ENCODE measurements around the gene ATP2B2. TPM values are rescaled to one million over a fixed set of nuclear protein-coding genes. Genes with fewer than 3 reads are reported as not detected.

Gene ATP2B2
- total RNA-seq, 1 experiment from 2014 or later = not detected

- TF ChIP-seq ZFX (IDR thresholded peaks at IDR 0.05) = no peak
- TF ChIP-seq FOSL1 (IDR thresholded peaks at IDR 0.05; ENCODE audit: low read depth) = no peak
- no peak for TF ChIP-seq SIN3A (IDR thresholded peaks at IDR 0.05; ENCODE audit: low read depth)
Measured at GRCh38 chr3:10435850-10436249, 69.5 kb downstream of the ATP2B2 start (continued).

GRCh38 chr3:10434938-10435336, 70.4 kb downstream of the ATP2B2 start:
- TF ChIP-seq ZBTB33 (IDR thresholded peaks at IDR 0.05; ENCODE audit: extremely low read depth, insufficient replicate concordance, low read length) = no peak
- TF ChIP-seq JUND (IDR thresholded peaks at IDR 0.05) = no peak
- no peak for TF ChIP-seq TCF7L2 (IDR thresholded peaks at IDR 0.05; ENCODE audit: borderline replicate concordance, extremely low read depth, insufficient read depth, insufficient read length)
- no peak for TF ChIP-seq SRF (IDR thresholded peaks at IDR 0.05; ENCODE audit: low read depth)
- no peak for TF ChIP-seq ZFX (IDR thresholded peaks at IDR 0.05)
- TF ChIP-seq REST (IDR thresholded peaks at IDR 0.05; ENCODE audit: low read depth) = no peak
- TF ChIP-seq SIN3A (IDR thresholded peaks at IDR 0.05; ENCODE audit: low read depth) = no peak
- TF ChIP-seq ZNF274 (IDR thresholded peaks at IDR 0.05; ENCODE audit: low read depth, low read length) = no peak
- TF ChIP-seq FOSL1 (IDR thresholded peaks at IDR 0.05; ENCODE audit: low read depth) = no peak
- no peak for TF ChIP-seq CTCF (IDR thresholded peaks at IDR 0.05 in 2 of 3, conservative IDR thresholded peaks at IDR 0.05 in 1 of 3; ENCODE audit: borderline replicate concordance in 1 of 3, insufficient read depth in 1 of 3, low read depth in 2 of 3, low read length in 2 of 3)
- no peak for TF ChIP-seq POLR2AphosphoS5 (IDR thresholded peaks at IDR 0.05; ENCODE audit: low read depth, low read length)
- TF ChIP-seq ELF1 (IDR thresholded peaks at IDR 0.05; ENCODE audit: borderline replicate concordance, low read depth) = no peak
- no peak for TF ChIP-seq YY1 (IDR thresholded peaks at IDR 0.05; ENCODE audit: extremely low read depth, insufficient replicate concordance, low read depth, low read length)
- no peak for TF ChIP-seq EZH2phosphoT487 (IDR thresholded peaks at IDR 0.05; ENCODE audit: borderline replicate concordance)
- no peak for TF ChIP-seq ATF3 (IDR thresholded peaks at IDR 0.05)
- TF ChIP-seq MAX (IDR thresholded peaks at IDR 0.05) = no peak
- no peak for TF ChIP-seq CBX3 (IDR thresholded peaks at IDR 0.05; ENCODE audit: low read depth)
- no peak for TF ChIP-seq SP1 (IDR thresholded peaks at IDR 0.05; ENCODE audit: low read depth)
- intact Hi-C loops (cut with micrococcal nuclease) = no loop called here
- Histone ChIP-seq H3K36me3 (ENCODE audit: control insufficient read depth in 1 of 2, insufficient read depth in 2 of 2, low read length in 2 of 2) (no peaks in the 10 kb centered on the region), H3K79me2 (ENCODE audit: insufficient read depth, low read length) (no peaks in the 10 kb centered on the region), H3K4me3 (replicated peaks in 1 of 2; ENCODE audit: low read depth in 1 of 2, low read length in 2 of 2) (no peak overlapping the region), H3K4me1 (ENCODE audit: control insufficient read depth in 1 of 2, insufficient read depth in 2 of 2, low read length in 2 of 2) (no peaks in the 10 kb centered on the region), H3K27ac (ENCODE audit: low read depth, low read length) (no peak overlapping the region), H3K9me3 (ENCODE audit: control insufficient read depth in 1 of 2, insufficient read depth in 1 of 2, low read depth in 1 of 2, low read length in 2 of 2) (no peaks in the 10 kb centered on the region), H3K27me3 (ENCODE audit: insufficient read depth, low read length) (0 out of 2 replicates have a peak, but pooled peaks cover 7% of the 10 kb centered on the region), H3K4me2 (ENCODE audit: low read length) (no peak overlapping the region), H3K9ac (ENCODE audit: low read length) (no peak overlapping the region), H3K9me2 (ENCODE audit: insufficient read depth) (no peaks in the 10 kb centered on the region), H4K20me1 (ENCODE audit: insufficient read depth) (no peaks in the 10 kb centered on the region), H2AFZ (ENCODE audit: low read depth, low read length, poor library complexity, severe bottlenecking) (no peak overlapping the region)
- DNase-seq (ENCODE audit: low read depth, low spot score) (no peak), ATAC-seq (no peak)
- BruUV-seq (replicated peaks) = no TSS peak
- POLR2A ChIA-PET = no interaction called here
- RAD21 ChIA-PET (ENCODE audit: low non-redundant PET in 1 of 2, low total read pairs in 2 of 2, uncharacterized antibody in 2 of 2, unreplicated experiment in 2 of 2) = no interaction called here
- CTCF ChIA-PET = no interaction called here

Measured in HCT116 (cell line).